BLaER1 treated with 17β-estradiol and CSF1 and Interleukin-3, amounts not matched to agents 10 nM and 100 nM (cell line): ENCODE data around the gene NBAS.

ENCODE experiments used
- H3K27ac ChIP-seq, 11 experiments: shearing (Covaris generic); formaldehyde crosslinking; 2 replicates each; pipeline ENCODE4 v1.8.1; 2022
- H3K27me3 ChIP-seq, 11 experiments: shearing (Covaris generic); formaldehyde crosslinking; 2 replicates each; pipeline ENCODE4 v1.8.1; 2022
- H3K36me3 ChIP-seq, 11 experiments: shearing (Covaris generic); formaldehyde crosslinking; 2 replicates each; pipeline ENCODE4 v1.8.1; 2022
- H3K4me1 ChIP-seq, 10 experiments: shearing (Covaris generic); formaldehyde crosslinking; 2 replicates each; pipeline ENCODE4 v1.8.1; 2022
- H3K4me2 ChIP-seq, 11 experiments: shearing (Covaris generic); formaldehyde crosslinking; 2 replicates each; pipeline ENCODE4 v1.8.1; 2022
- H3K4me3 ChIP-seq, 10 experiments: shearing (Covaris generic); formaldehyde crosslinking; 2 replicates each; pipeline ENCODE4 v1.8.1; 2022
- H3K9ac ChIP-seq, 11 experiments: shearing (Covaris generic); formaldehyde crosslinking; 2 replicates each; pipeline ENCODE4 v1.8.1; 2022
- H3K9me3 ChIP-seq, 11 experiments: shearing (Covaris generic); formaldehyde crosslinking; replicated peaks in 1 of 11; 2 replicates each; pipeline ENCODE4 v1.8.1; 2022
- H4K20me1 ChIP-seq, 11 experiments: shearing (Covaris generic); formaldehyde crosslinking; 2 replicates each; pipeline ENCODE4 v1.8.1; 2022
- Cebpa-rat ChIP-seq, 11 experiments: shearing (Covaris generic); IDR thresholded peaks; 2 replicates each; pipeline ENCODE4 v1.8.1; 2022

The NBAS gene

DNA sequence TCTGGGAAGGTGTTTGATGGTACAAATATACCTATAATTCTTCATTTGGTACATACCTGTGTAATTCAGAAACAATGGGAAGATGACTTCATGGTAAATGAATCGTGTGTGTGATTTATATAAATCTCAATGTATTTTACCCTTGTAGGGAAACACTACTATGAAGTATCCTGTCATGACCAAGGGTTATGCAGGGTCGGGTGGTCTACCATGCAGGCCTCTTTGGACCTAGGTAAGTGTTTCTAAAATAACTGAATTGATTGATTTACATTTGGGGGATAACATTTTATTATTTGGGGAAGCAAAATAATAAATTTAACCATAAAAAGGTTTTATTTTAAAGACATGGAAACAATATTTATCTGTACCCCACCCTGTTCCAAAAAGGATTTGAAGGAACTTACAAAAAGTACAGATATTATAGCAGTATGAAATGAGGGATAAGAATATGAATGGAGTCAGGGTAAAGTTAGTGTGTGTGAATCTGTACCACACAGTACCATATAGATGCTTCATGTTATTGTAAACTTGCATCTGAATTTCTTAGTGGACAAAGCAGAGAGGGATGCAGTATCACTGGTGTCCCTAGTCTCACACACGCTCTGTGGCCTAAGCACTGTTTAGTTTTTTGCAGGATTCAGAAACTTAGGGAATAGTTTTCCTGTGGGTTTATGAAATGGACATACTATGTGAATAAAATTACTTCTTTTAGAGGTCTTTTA, 42.1 kb upstream of the NBAS start:
- no peak for TF ChIP-seq Cebpa-rat (IDR thresholded peaks at IDR 0.05)
- H3K4me2 ChIP-seq = no peak overlapping the region
- H3K27me3 ChIP-seq = no peaks in the 10 kb centered on the region
- no peak overlapping the region for H3K4me3 ChIP-seq
- H4K20me1 ChIP-seq = peaks cover 0 to 16% (median 3%) of the 10 kb centered on the region in 11 experiments; a peak in 8 of 22 replicates
- no peak overlapping the region for H3K27ac ChIP-seq
- H3K36me3 ChIP-seq = peaks cover 97 to 100% (median 100%) of the 10 kb centered on the region in 11 experiments
- no peaks in the 10 kb centered on the region for H3K4me1 ChIP-seq
- H3K9me3 ChIP-seq = no peaks in the 10 kb centered on the region
- H3K9ac ChIP-seq = no peak overlapping the region

- Histone ChIP-seq H3K4me2 (no peak overlapping the region), H3K36me3 (peaks cover 97 to 100% (median 100%) of the 10 kb centered on the region in 11 experiments), H3K4me1 (no peaks in the 10 kb centered on the region), H3K9ac (no peak overlapping the region), H3K27ac (no peak overlapping the region), H3K4me3 (no peak overlapping the region), H3K9me3 (no peaks in the 10 kb centered on the region), H4K20me1 (peaks cover 0 to 21% (median 3%) of the 10 kb centered on the region in 11 experiments; a peak in 8 of 22 replicates), H3K27me3 (no peaks in the 10 kb centered on the region)
- no peak for TF ChIP-seq Cebpa-rat (IDR thresholded peaks at IDR 0.05)
Measured at GRCh38 chr2:15602393-15602792, 41.3 kb upstream of the NBAS start.

DNA sequence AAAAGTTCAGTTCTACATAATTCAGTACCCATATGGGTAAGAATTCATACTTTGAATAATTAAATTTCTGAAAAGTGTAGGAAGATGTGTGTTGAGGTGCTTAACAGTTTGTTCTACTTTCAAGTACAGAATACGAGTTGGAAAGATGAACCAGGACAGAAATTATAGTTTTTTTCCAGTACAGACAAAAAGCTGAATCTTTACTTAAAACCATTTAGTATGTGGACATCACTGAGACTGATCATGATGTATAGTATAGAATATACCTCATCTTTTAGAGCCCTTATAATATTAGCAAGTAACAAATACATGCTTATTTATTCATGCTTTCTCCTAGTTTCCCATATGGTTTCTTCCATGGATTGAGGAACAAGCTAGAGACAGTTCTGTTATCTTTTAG, 40.5 kb upstream of the NBAS start:
- Histone ChIP-seq H3K27me3 (no peaks in the 10 kb centered on the region), H4K20me1 (peaks cover 0 to 24% (median 3%) of the 10 kb centered on the region in 11 experiments; a peak in 7 of 22 replicates), H3K36me3 (peaks cover 97 to 100% (median 100%) of the 10 kb centered on the region in 11 experiments), H3K9me3 (no peaks in the 10 kb centered on the region), H3K4me2 (no peak overlapping the region), H3K27ac (no peak overlapping the region), H3K4me3 (no peak overlapping the region), H3K4me1 (no peaks in the 10 kb centered on the region), H3K9ac (no peak overlapping the region)
- TF ChIP-seq Cebpa-rat (IDR thresholded peaks at IDR 0.05) = no peak

DNA sequence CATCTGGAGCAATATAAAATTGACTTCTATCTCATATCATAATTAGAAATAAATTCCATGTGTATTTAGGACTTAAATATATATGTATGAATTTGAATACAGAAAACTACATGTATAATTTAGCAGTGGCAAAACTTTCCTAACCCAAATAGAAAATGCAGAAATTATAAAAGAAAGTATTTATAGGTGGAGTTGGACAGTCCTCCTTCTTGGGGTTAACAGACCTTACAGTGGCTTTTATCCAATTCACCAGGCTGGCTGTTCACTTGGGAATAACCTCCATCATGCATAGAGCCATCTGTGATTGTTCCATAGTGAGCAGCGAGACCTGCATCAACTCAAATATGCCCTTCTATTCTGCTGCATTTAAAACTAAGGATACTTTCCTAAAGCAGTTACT, 38.9 kb upstream of the NBAS start:
- Histone ChIP-seq H3K4me3 (no peak overlapping the region), H3K9me3 (no peaks in the 10 kb centered on the region), H3K27me3 (no peaks in the 10 kb centered on the region), H3K4me2 (no peak overlapping the region), H3K4me1 (no peaks in the 10 kb centered on the region), H4K20me1 (peaks cover under 1 to 37% (median 7%) of the 10 kb centered on the region in 11 experiments; a peak in 14 of 22 replicates), H3K9ac (no peak overlapping the region), H3K36me3 (peaks cover 97 to 100% (median 100%) of the 10 kb centered on the region in 11 experiments), H3K27ac (no peak overlapping the region)
- TF ChIP-seq Cebpa-rat (IDR thresholded peaks at IDR 0.05) = no peak

DNA sequence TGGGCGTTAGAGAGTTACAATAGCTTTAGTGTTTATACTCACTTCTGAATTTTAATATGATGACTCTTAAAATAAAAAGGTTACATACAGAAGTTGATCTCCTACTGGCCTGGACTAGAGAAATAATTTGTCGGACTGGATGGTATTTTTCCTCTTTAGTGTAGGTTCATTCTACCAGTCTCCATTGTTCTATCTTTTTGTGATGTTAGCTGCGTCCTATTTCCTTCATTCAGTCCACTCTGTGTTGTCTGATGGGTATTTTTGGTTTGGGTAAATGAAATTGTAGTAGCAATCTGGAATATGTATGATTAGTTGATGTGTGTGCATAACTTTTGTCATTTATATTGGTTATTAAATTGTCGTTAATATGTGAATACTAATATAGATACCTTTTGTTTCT, 35.8 kb upstream of the NBAS start:
- TF ChIP-seq Cebpa-rat (IDR thresholded peaks at IDR 0.05) = no peak
- Histone ChIP-seq H3K4me3 (no peak overlapping the region), H3K9me3 (no peaks in the 10 kb centered on the region), H4K20me1 (peaks cover 5 to 55% (median 28%) of the 10 kb centered on the region in 11 experiments; a peak in 17 of 22 replicates), H3K36me3 (peaks cover 69 to 80% (median 76%) of the 10 kb centered on the region in 11 experiments), H3K27ac (no peak overlapping the region), H3K27me3 (no peaks in the 10 kb centered on the region), H3K9ac (no peak overlapping the region), H3K4me1 (peaks cover 12 to 19% (median 13%) of the 10 kb centered on the region in 10 experiments), H3K4me2 (no peak overlapping the region)

DNA sequence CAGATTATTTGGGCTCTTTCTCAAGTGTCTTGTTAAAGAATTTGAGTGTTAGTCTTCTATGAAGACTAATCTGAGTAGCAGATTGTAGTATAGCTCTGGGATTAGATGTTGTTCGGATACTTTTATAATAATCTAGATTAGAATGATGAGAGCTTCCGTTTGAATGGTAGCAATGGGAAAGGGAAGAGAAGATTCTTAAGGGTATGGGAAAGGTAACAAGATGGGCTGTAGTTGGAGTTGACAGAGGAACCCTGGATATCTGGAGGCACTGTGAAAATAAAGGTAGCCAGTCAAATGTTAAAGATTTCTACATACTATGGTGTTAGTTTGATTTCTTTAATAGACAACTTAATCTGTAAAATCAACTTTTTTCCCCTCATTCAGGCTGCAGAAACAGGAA, 35.2 kb upstream of the NBAS start:
- no peaks in the 10 kb centered on the region for H3K27me3 ChIP-seq

GRCh38 chr2:15595936-15596335, 34.8 kb upstream of the NBAS start:
- H3K27me3 ChIP-seq = no peaks in the 10 kb centered on the region
- no peaks in the 10 kb centered on the region for H3K9me3 ChIP-seq
- peaks cover 5 to 55% (median 28%) of the 10 kb centered on the region in 11 experiments; a peak in 17 of 22 replicates for H4K20me1 ChIP-seq
- peaks cover 16 to 23% (median 19%) of the 10 kb centered on the region in 10 experiments for H3K4me1 ChIP-seq
- TF ChIP-seq Cebpa-rat (IDR thresholded peaks at IDR 0.05) = no peak
- no peak overlapping the region for H3K4me3 ChIP-seq
- H3K27ac ChIP-seq = no peak overlapping the region
- no peak overlapping the region for H3K4me2 ChIP-seq
- H3K9ac ChIP-seq = no peak overlapping the region
- peaks cover 59 to 69% (median 66%) of the 10 kb centered on the region in 11 experiments for H3K36me3 ChIP-seq

More for the DNA sequence above, 35.2 kb upstream of the NBAS start:
- peaks cover 12 to 19% (median 15%) of the 10 kb centered on the region in 10 experiments for H3K4me1 ChIP-seq
- no peak overlapping the region for H3K9ac ChIP-seq
- H4K20me1 ChIP-seq = peaks cover 5 to 55% (median 28%) of the 10 kb centered on the region in 11 experiments; a peak in 17 of 22 replicates
- TF ChIP-seq Cebpa-rat (IDR thresholded peaks at IDR 0.05) = no peak
- no peak overlapping the region for H3K4me3 ChIP-seq
- H3K4me2 ChIP-seq = no peak overlapping the region
- peaks cover 63 to 74% (median 70%) of the 10 kb centered on the region in 11 experiments for H3K36me3 ChIP-seq
- no peaks in the 10 kb centered on the region for H3K9me3 ChIP-seq
- H3K27ac ChIP-seq = no peak overlapping the region

GRCh38 chr2:15595342-15595905, 34.3 kb upstream of the NBAS start:
- H3K27ac ChIP-seq = no peak overlapping the region
- no peaks in the 10 kb centered on the region for H3K27me3 ChIP-seq
- no peak overlapping the region for H3K9ac ChIP-seq
- H4K20me1 ChIP-seq = peaks cover 5 to 51% (median 28%) of the 10 kb centered on the region in 11 experiments; a peak in 17 of 22 replicates
- TF ChIP-seq Cebpa-rat (IDR thresholded peaks at IDR 0.05) = no peak
- H3K36me3 ChIP-seq = peaks cover 54 to 64% (median 61%) of the 10 kb centered on the region in 11 experiments
- H3K4me2 ChIP-seq = no peak overlapping the region
- no peaks in the 10 kb centered on the region for H3K9me3 ChIP-seq
- H3K4me3 ChIP-seq = no peak overlapping the region
- peaks cover 18 to 26% (median 22%) of the 10 kb centered on the region in 10 experiments for H3K4me1 ChIP-seq
